Neural progenitor cell (in vitro differentiated cells): ENCODE data around the gene PRICKLE1. TPM values are rescaled to one million over a fixed set of nuclear protein-coding genes. Genes with fewer than 3 reads are reported as not detected.

Experiments
- DNase-seq: peaks from one replicate; pipeline ENCODE4 v3.0.0-alpha.2; 2016; ENCODE audit warnings: low spot score
- H2AFZ ChIP-seq: fragments of 200-600 bp; sonication (generic); replicated peaks from 2 replicates; pipeline ENCODE4 v1.6.1; 2016; ENCODE audit warnings: antibody characterized with exemption
- H3F3A ChIP-seq: fragments of 200-600 bp; sonication (generic); 2 replicates; pipeline ENCODE4 v1.6.1; 2016; ENCODE audit warnings: antibody characterized with exemption, low read depth
- H3K27ac ChIP-seq: fragments of 200-600 bp; sonication (generic); 2 replicates; pipeline ENCODE4 v1.5.1; 2016; ENCODE audit warnings: mild to moderate bottlenecking
- H3K27me3 ChIP-seq: fragments of 200-600 bp; sonication (generic); 2 replicates; pipeline ENCODE4 v1.6.1; 2016; ENCODE audit warnings: mild to moderate bottlenecking, moderate library complexity
- H3K36me3 ChIP-seq: fragments of 200-600 bp; sonication (generic); 2 replicates; pipeline ENCODE4 v1.5.1; 2016
- H3K4me1 ChIP-seq: fragments of 200-600 bp; sonication (generic); 2 replicates; pipeline ENCODE4 v1.6.1; 2016; ENCODE audit warnings: mixed run types
- H3K4me2 ChIP-seq: fragments of 200-600 bp; sonication (generic); 2 replicates; pipeline ENCODE4 v1.6.1; 2016
- H3K4me3 ChIP-seq: fragments of 200-600 bp; sonication (generic); 2 replicates; pipeline ENCODE4 v1.5.1; 2016
- H3K79me2 ChIP-seq: fragments of 200-600 bp; sonication (generic); 2 replicates; pipeline ENCODE4 v1.6.1; 2016; ENCODE audit warnings: low read depth
- H3K9ac ChIP-seq: fragments of 200-600 bp; sonication (generic); 2 replicates; pipeline ENCODE4 v1.6.1; 2016
- H3K9me3 ChIP-seq: fragments of 200-600 bp; sonication (generic); 2 replicates; pipeline ENCODE4 v1.5.1; 2016; ENCODE audit warnings: low read depth
- H4K20me1 ChIP-seq: fragments of 200-600 bp; sonication (generic); 2 replicates; pipeline ENCODE4 v1.6.1; 2016; ENCODE audit warnings: low read depth
- H3K27ac Mint-ChIP-seq: 3 replicates; pipeline ENCODE4 v1.8.0; 2021; ENCODE audit warnings: mixed read lengths
- H3K27me3 Mint-ChIP-seq: 2 replicates; pipeline ENCODE4 v1.8.0; 2022; ENCODE audit warnings: low read depth, mild to moderate bottlenecking, inconsistent platforms, moderate library complexity, mixed read lengths; ENCODE audit not compliant: insufficient read depth
- H3K36me3 Mint-ChIP-seq: 3 replicates; pipeline ENCODE4 v1.8.0; 2021; ENCODE audit warnings: mixed read lengths
- H3K4me1 Mint-ChIP-seq: 3 replicates; pipeline ENCODE4 v1.8.0; 2021; ENCODE audit warnings: mixed read lengths
- H3K4me3 Mint-ChIP-seq: 3 replicates; pipeline ENCODE4 v1.8.0; 2021; ENCODE audit warnings: mild to moderate bottlenecking, moderate library complexity, mixed read lengths
- H3K9me3 Mint-ChIP-seq: 3 replicates; pipeline ENCODE4 v1.8.0; 2020; ENCODE audit warnings: mixed read lengths
- CTCF ChIP-seq: fragments of 200-600 bp; sonication (generic); IDR thresholded peaks from 2 replicates; pipeline ENCODE4 v1.5.1; 2017; ENCODE audit warnings: antibody characterized with exemption, mild to moderate bottlenecking
- EZH2 ChIP-seq: fragments of 200-600 bp; sonication (generic); IDR thresholded peaks from 2 replicates; pipeline ENCODE4 v1.6.1; 2017; ENCODE audit warnings: antibody characterized with exemption, mild to moderate bottlenecking, moderate library complexity
- EZH2phosphoT487 ChIP-seq: fragments of 200-600 bp; sonication (generic); IDR thresholded peaks from 2 replicates; pipeline ENCODE4 v1.6.1; 2017; ENCODE audit warnings: antibody characterized with exemption
- total RNA-seq: library from RNA; depleted of rRNA; stranded (reverse); fragments of >200 nt; gene quantifications from 2 replicates; pipeline ENCODE4 v1.2.3, GENCODE V29; 2015; ENCODE audit warnings: low replicate concordance

The PRICKLE1 gene
- total RNA-seq, 1 donor from 2014 or later = 4.0 TPM

- H3K27me3 ChIP-seq = peaks cover 7% of the 10 kb centered on the region
- Mint-ChIP-seq H3K27ac (no peak overlapping the region), H3K4me3 (no peak overlapping the region), H3K9me3 (no peaks in the 10 kb centered on the region), H3K4me1 (peaks cover 3% of the 10 kb centered on the region), H3K27me3 (peaks cover 7% of the 10 kb centered on the region), H3K36me3 (no peaks in the 10 kb centered on the region)
- no peak for DNase-seq
- TF ChIP-seq EZH2phosphoT487 (no peak), CTCF (no peak), EZH2 (no peak)
- H3K27ac ChIP-seq = no peak overlapping the region
- H3F3A ChIP-seq = no peaks in the 10 kb centered on the region
- no peak overlapping the region for H3K4me2 ChIP-seq
- H3K4me1 ChIP-seq = peaks cover 4% of the 10 kb centered on the region
- no peak overlapping the region for H3K4me3 ChIP-seq
- no peaks in the 10 kb centered on the region for H3K79me2 ChIP-seq
- H3K36me3 ChIP-seq = no peaks in the 10 kb centered on the region
- H3K9ac ChIP-seq = no peak overlapping the region
- no peak overlapping the region for H2AFZ ChIP-seq
- H3K9me3 ChIP-seq = no peaks in the 10 kb centered on the region
- H4K20me1 ChIP-seq = no peaks in the 10 kb centered on the region
Measured at GRCh38 chr12:42582498-42582897, 7.0 kb downstream of the PRICKLE1 start.

- H3K4me2 ChIP-seq = no peak overlapping the region
- H2AFZ ChIP-seq = no peak overlapping the region
- TF ChIP-seq EZH2 = no peak
- no peak for TF ChIP-seq EZH2phosphoT487
- no peak for TF ChIP-seq CTCF
- Mint-ChIP-seq H3K36me3 (no peaks in the 10 kb centered on the region), H3K27me3 (peaks cover 7% of the 10 kb centered on the region), H3K27ac (no peak overlapping the region), H3K9me3 (no peaks in the 10 kb centered on the region), H3K4me3 (no peak overlapping the region), H3K4me1 (no peaks in the 10 kb centered on the region)
- no peaks in the 10 kb centered on the region for H3K9me3 ChIP-seq
- no peaks in the 10 kb centered on the region for H3F3A ChIP-seq
- H3K79me2 ChIP-seq = no peaks in the 10 kb centered on the region
- no peak overlapping the region for H3K27ac ChIP-seq
- no peak for DNase-seq
- no peaks in the 10 kb centered on the region for H3K4me1 ChIP-seq
- H3K9ac ChIP-seq = no peak overlapping the region
- H3K27me3 ChIP-seq = peaks cover 4% of the 10 kb centered on the region
- no peaks in the 10 kb centered on the region for H3K36me3 ChIP-seq
- H3K4me3 ChIP-seq = no peak overlapping the region
- no peaks in the 10 kb centered on the region for H4K20me1 ChIP-seq
Measured at GRCh38 chr12:42582050-42582449, 7.5 kb downstream of the PRICKLE1 start.

GRCh38 chr12:42576374-42576773 lies 13.2 kb downstream of the PRICKLE1 start:
- no peaks in the 10 kb centered on the region for H3K36me3 ChIP-seq
- DNase-seq = no peak
- no peaks in the 10 kb centered on the region for H3F3A ChIP-seq
- H3K27me3 Mint-ChIP-seq = peaks cover 4% of the 10 kb centered on the region
- no peak overlapping the region for H3K27ac Mint-ChIP-seq
- no peak overlapping the region for H2AFZ ChIP-seq
- TF ChIP-seq EZH2phosphoT487 (no peak), CTCF (no peak)
- H3K4me3 ChIP-seq = no peak overlapping the region
- no peaks in the 10 kb centered on the region for H3K4me1 Mint-ChIP-seq
- H3K27me3 ChIP-seq = no peaks in the 10 kb centered on the region
- H3K36me3 Mint-ChIP-seq = no peaks in the 10 kb centered on the region
- no peaks in the 10 kb centered on the region for H3K4me1 ChIP-seq
- no peak overlapping the region for H3K9ac ChIP-seq
- H3K27ac ChIP-seq = no peak overlapping the region
- no peaks in the 10 kb centered on the region for H4K20me1 ChIP-seq
- H3K4me3 Mint-ChIP-seq = no peak overlapping the region
- H3K4me2 ChIP-seq = no peak overlapping the region
- no peaks in the 10 kb centered on the region for H3K79me2 ChIP-seq
- no peaks in the 10 kb centered on the region for H3K9me3 ChIP-seq
- no peaks in the 10 kb centered on the region for H3K9me3 Mint-ChIP-seq
